LNCAP (cell line): ENCODE data around the gene SC5D.

Source experiments
- CTCF ChIP-seq: fragments of 450-650 bp; IDR thresholded peaks from 2 replicates; pipeline ENCODE4 v1.5.1; 2017; ENCODE audit warnings: mild to moderate bottlenecking

Gene SC5D

GRCh38 chr11:121351083-121351630 is 58.6 kb downstream of the SC5D start:
- no peak for TF ChIP-seq CTCF

GRCh38 chr11:121352251-121352891 is 59.8 kb downstream of the SC5D start:
- no peak for TF ChIP-seq CTCF

- no peak for TF ChIP-seq CTCF
These were observed 61.6 kb downstream of the SC5D start for GRCh38 chr11:121354192-121354591.

- TF ChIP-seq CTCF, result no peak
These were observed 63.8 kb downstream of the SC5D start for GRCh38 chr11:121356357-121356756.
